Activated naive CD4-positive, alpha-beta T cell treated with Interleukin-2 at 50 U/mL for 16 hours (primary cell): Measurements from ENCODE around the gene SERP1.
"Not testable (repeated sequence)": the region's sequence is repeated elsewhere in the genome, so short reads cannot be mapped to it uniquely, and the experiment has no call there.

Experiments used
- DNase-seq: peaks from one replicate; pipeline ENCODE4 v3.0.0-alpha.2; 2020

Gene SERP1

DNA sequence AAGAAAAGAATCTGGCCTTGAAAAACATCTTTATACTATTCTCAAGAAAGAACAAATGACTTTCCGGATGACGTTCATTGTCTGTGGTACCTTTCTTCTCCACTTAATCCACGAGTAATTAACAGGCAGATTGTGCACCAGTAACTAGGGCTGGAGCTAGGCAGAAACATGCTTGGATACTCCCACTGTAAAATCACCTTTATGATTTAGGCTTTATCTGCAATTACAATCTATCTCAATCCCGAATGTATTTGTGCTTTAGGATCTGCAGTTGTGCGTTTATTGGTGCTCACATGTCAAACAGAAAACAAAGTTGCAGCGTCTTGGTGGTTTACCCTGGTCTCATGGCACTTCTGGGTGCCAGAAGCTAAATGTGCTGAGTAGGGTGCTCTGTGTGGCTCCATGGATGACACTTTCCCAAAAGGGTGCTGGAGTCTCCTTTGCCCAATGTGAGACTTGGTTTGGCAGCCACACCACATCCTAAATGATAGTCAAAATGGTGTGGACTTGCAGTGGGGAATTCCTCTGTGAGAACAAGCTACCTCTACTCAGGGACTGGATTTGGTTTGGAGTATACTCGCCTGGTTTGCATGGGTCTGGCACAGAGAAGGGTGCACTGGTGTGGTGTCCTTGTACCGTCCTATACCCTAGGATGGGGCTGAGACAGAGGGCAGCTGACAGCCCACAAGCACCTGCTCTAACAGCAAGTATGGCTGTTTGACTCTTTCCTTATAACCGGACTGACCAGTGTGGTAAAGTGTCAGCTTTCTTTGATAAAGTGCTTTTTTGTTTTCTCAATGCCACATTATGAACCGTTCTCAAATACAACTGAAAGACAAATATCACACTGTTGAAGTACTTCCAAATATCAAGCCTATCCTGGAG is 7.7 kb downstream of the SERP1 start:
- DNase-seq: no peak

DNA sequence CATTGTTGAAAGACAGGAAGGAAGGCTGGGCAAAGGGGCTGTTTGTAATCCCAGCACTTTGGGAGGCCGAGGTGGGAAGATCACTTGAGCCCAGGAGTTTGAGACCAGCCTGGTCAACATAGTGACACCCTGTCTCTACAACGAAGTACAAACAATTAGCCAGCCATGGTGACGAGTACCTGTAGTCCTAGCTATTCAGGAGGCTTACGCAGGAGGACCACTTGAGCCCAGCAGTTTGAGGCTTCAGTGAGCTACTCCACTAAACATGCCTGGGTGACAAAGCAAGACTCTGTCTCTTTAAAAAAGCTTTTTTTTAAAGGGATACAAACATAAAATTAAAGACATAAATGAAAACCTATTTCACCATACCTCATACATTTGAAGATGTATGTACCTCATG is 11.1 kb downstream of the SERP1 start:
- DNase-seq: no peak

DNA sequence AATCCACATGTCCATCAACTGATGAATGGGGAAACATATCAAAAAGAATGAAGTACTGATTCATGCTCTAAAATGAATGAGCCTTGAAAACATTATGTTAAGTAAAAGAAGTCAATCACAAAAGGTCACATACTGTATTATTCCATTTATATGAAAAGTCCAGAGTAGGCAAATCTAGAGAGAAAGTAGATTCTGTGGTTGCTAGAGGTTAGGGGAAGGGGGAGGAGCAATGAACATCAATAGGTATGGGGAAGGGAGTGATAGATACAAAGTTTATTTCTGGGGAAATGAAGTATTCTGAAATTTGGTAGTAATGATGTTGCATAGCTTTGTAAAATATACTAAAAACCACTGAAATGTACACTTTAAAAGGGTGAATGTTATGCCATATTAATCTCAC is 14.5 kb downstream of the SERP1 start:
- no peak for DNase-seq

DNA sequence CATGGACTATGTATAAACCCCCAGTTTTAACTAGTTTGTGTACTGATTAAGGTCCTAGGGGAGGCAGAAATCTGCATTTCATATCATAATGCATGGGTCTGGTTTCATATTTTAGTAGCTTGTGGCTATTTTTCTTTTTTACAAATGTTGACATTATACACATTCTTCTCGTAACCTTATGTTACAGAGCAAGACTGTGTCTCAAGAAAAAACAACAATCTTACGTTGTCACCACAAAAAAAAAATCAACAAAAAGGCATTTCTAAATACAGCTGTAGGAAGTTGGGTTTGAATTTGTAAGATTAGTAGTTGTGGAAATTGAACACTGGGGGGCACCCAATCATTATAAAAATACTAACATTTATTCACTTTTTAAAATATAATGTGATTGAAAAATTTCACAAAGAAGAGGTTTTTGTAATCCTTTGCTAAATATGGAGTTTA is 17.9 kb downstream of the SERP1 start:
- DNase-seq: no peak

DNA sequence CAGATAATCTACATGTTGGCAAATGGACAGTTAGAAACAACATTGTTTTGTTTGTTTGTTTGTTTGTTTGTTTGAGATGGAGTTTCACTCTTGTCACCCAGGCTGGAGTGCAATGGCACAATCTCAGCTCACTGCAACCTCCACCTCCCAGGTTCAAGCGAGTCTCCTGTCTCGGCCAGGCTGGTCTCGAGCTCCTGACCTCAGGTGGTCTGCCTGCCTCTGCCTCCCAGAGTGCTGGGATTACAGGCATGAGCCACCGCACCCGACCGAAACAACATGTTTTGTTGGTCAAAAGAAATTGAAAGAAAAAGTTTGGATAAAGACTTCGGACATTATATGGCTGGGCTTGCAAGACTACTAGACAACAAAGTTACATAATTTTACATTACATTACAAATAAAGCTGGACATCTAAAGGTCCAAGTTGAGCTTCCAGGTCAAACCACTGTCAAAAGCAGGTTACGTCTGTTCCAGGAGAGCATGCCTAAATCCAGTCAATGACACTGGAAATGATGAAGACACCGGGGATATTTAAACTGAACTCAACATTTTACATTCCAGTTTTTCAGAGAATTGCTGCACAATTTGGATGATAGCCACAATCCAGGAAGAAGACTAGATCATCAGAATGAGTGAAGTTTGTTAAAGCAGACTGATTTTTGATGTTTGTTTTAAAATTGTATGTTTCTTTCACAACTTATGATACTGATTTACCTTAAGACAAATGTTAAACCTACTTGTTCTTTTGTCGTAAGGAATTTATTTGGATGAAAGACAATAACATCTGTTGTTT is 18.6 kb downstream of the SERP1 start:
- no peak for DNase-seq

DNA sequence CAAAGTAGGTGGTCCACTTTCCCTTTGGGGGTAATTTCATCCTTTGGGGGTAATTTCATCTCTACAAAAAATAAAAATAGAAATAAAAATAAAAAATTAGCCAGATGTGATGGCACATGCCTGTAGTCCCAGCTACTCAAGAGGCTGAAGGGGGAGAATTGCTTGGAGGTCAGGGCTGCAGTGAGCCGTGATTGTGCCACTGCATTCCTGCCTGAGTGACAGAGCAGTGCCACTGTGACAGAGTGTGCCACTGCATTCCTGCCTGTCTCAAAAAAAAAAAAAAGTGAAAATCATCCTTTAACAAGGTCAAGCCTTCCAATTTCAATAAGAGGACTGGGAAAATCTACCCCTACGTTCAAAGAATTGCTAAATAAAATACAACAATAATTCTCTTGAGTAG is 22.8 kb downstream of the SERP1 start:
- no peak for DNase-seq

DNA sequence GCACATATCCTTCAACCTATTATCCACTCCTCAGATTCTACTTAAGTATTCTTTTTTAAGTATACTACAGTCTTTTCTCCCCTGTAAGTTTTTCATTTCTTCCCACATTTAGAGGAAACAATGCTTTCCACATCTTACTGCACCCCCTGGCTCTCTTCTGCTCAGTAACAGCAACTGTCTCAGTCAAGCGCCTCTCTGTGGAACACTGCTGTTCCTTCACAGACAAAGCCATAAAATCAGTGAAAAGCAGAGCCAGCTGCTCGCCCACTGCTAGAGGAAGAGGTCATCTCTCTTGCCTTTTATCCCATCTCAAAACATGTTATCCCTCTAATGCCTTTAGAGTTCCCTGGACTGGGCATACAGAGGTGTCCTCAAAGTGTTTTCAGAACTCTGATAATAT is 24.8 kb downstream of the SERP1 start:
- DNase-seq: no peak

DNA sequence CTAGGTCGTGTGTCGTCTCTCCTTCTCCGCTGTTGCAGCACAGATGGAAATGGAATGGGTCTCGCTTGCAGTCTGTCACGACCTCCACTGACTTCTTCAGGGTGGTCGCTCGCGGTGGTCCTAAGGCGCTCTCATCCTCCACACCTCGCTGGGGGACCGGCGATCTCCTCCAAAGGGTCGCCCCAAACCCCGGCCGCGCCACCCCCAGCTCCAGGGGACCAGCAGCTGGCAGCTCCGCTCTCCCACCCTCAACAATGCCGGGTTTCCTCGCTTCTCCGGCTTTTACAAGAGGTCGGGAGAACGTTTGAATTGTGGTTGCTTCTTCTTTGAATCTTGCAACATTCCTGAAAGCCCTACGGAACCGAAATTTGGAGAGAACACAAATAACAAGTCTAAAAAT is 25.9 kb downstream of the SERP1 start:
- no peak for DNase-seq

DNA sequence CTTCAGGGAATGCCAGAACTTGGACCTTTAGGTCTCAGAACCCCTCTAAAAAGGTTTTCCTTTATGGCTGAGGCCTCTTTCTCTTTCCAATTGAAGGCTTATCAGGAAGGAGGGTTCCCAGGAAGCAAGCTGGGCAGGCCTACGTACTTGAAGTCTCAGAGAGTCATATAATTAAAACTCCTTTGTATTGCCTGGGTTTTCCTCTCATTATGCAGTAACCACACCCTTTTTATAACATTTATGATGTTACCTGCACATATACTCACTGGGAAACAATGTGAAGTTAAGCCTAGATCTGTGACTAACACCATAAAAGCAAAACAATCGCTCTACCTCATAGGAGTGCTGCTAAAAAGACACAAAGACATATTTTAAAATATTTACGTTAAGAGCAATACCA is 27.3 kb downstream of the SERP1 start:
- no peak for DNase-seq

DNA sequence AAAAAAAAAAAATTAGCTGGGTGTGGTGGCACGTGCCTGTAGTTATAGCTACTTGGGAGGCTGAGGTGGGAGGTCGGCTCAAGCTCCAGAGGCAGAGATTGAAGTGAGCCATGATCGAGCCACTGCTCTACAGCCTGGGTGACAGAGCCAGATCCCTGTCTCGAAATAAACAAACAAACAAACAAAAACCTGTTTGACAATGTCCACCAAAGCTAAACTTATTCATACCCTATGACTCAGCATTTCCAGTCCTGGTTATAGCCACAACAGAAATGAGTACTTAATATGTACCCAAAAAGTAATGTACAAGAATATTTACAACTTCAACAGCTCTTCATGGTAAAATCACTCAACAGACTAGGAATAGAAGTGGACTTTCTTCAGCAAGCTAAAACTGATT is 31.1 kb downstream of the SERP1 start:
- DNase-seq: no peak

DNA sequence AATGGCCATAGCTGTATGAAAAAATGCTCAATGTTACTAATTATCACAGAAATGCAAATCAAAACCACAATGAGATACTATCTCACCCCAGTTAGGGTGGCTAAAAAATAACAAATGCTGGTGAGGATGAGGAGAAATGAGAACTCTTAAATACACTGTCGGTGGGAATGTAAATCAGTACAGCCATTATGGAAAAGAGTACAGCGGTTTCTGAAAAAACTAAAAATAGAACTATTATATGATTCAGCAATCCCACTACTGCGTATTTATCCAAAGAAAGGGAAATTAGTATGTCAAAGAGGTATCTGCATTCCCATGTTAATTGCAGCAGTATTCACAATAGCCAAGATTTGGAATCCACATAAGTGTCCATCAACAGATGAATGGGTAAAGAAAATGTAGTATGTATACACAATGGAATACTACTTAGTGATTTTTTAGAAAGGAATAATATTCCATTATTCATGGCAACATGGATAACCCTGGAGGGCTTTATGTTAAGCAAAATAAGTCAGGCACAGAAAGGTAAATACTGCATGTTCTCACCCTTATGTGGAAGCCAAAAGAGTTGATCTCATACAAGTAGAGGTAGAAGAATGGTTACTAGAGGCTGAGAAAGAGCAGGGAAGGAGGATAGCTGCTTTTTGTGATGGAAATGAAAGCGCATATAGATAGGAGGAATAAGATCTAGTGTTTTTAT is 35.0 kb downstream of the SERP1 start:
- no peak for DNase-seq

DNA sequence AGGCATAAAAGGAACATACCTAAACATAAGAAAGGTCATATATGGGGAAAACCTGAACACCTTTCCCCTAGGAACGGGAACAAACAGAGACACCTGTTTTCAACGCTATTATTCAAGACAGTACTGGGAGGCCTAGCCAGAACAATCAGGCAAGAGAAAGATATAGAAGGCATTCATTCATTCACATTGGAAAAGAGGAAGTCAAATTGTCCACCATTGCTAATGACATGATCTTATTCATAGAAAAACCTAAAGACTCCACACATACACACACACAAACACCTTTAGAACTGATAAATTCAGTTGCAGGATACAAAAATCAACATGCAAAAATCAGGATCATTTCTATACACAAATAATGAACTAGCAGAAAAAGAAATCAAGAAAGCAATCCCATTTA is 36.5 kb downstream of the SERP1 start:
- no peak for DNase-seq

DNA sequence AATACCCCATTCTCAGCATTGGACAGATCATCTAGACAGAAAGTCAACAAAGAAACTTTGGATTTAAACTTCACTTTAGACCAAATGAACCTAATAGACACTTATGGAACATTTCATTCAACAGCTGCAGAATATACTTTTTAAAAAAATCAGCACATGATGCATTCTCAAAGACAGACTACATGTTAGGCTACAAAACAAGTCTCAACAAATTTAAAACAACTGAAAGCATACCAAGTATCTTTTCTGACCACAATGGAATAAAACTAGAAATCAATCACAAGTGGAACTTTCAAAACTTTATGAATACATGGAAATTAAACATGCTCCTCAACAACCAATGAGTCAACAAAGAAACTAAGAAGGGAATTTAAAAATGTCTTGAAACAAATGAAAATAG is 37.9 kb downstream of the SERP1 start:
- DNase-seq: no peak

DNA sequence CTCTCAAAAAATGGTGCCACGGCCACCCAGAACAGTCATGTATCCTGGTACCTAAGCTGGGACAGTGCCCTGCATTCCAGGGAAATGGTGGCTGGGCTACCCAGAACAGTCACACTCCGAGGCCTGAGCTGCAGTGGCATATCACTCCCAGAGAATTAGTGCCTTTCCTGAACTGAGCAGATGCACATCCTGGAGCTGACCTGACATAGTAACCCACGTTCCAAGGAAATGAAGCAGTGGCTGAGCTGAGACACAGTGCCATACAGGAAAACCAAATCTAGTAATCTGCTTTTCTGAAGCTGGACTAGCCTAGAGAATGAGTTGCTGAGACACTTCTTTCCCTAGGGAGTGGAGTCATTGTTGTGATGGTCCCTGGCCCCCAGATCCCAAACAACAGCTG is 41.8 kb downstream of the SERP1 start:
- no peak for DNase-seq

DNA sequence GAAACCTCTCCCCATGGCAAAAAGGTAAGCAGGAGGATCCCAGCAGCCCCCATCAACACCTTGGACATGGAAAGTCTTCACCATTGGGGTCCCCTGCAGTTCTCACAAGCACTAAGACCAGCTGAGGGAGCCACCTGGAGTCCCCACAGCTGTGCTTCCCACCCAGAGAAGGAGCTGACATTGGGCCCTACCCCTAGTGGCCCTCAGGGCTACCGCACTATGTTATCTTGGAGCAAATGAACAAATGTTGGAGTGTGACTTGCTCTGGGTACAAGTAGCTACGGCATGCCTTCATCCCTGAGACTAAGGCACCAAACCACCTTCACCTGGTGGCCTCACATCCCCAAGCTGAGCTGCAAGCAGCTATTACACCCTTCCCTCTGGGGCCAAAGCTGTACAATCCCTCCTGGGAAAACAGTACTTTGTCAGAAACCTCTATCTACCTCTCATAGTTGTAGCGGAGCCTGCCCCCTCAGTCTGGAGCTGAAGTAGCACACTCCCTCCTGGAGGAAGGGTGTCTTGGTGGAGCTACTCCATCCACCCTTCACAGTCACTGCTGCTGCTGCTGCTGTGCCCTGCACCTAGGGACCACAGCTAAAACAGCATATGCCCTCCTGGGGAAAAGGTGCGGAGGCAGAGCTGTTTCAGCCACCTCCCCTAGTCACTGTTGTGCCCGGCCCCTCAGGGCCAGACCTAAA is 42.7 kb downstream of the SERP1 start:
- no peak for DNase-seq

DNA sequence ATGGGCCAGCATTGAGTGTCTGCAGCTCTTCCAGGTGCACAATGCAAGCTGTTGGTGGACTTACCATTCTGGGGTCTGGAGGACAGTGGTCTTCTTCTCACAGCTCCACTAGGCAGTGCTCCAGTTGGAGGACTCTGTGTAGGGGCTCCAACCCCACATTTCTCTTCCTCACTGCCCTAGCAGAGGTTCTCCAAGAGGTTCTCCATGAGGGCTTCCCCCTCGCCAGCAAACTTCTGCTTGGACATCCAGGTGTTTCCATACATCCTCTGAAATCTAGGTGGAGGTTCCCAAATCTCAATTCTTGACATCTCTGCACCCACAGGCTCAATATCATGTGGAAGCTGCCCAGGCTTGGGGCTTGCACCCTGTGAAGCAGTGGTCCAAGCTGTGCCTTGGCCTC is 45.3 kb downstream of the SERP1 start:
- DNase-seq: not testable (repeated sequence)

DNA sequence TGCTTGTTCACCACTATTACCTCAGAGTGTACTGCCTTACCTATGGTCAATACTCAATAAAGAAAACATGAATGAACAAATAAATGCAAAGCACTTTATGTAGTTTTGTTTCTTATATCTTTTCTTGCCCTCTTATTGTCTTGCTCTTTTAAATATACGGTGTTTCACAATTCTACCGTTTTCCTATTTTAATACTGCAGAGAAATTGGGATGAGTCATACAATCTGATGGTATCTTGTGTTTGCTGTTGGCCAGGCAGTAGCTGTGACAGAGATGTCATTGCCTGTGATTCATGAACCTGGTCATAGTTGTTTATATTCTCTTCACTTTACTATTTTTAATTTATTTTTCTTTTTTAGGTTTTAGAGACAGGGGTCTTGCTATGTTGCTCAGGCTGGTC is 48.3 kb downstream of the SERP1 start:
- DNase-seq: no peak

DNA sequence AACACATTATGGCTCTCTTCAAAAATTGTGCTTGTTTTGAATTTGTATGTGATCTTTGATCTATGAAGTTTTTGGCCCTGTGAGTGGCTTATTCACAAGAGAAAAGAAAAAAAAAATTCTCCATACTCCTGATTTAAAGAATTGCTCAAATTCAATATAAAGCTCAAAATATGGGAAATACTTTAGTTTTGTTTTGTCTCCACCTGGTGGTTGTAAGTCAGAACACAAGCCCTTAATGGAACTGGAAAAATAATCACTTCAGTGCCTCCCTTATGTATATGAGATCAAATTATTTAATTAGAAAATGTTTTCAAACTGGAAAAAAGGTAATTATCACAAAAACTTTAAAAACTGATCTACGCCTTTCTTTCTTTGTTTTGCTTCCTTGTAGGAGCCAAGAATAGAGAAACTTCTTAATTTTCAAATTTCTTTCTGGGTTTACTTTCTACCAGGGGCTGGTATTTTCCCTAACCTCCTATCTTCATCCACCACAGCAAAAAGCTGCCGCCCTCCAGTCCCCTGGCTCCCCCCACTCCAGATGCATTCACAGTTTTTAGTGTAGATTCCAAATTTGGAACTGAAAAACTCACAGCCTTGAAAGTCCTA is 50.6 kb downstream of the SERP1 start:
- no peak for DNase-seq

DNA sequence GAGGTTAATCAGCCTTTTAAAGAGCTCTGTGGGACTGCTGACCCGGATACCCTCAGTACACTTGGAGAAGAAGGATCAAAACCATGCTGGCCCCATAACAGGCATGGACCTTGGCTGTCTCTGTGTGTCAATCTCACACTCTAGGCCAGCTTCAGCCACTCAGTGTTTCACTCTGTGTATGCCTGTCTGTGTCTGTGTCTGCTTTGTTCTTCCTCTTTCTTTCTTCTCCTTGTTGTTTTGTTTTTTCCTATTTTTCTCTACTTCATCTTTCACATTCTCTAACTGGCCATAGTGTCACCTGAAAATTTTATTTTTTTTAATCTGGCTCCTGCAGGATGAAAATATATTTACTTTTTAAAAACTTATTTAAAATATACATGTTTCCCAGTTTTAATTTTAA is 51.1 kb downstream of the SERP1 start:
- DNase-seq: no peak

DNA sequence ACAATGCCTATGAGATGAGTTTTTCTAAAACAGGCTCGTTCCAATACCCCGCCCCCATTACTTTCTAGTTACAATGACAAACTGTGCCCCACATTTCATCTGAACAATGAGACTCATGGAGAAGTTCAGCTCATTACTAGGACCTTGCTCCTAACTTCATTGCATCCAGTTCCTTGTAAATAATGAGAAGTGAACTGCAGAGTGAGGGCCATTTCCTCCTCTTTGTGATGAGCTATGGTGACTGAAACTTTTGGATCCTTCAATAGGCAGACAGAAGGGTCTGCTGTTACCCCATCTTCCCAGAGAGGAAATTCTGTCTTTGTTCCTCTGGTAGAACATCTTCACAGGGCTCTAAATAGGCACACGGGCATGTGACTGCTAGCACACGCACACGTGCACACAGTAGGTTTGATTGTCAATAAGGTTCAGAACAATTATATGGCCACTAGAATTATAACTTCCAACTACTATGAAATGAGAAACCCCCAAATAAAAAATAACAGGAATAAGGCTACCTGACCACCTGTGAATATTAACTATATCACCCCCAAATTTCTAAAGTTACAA is 51.8 kb downstream of the SERP1 start:
- DNase-seq: no peak
